ENCODE measurements around the gene PRKN.

Gene PRKN

GRCh38 chr6:161744211-161745067 lies 983.1 kb downstream of the PRKN start:
- no peak for DNase-seq

- DNase-seq, result no peak
Measured at GRCh38 chr6:161743509-161744178, 983.9 kb downstream of the PRKN start.

GRCh38 chr6:161740486-161740885 lies 987.1 kb downstream of the PRKN start:
- DNase-seq, result no peak

- no peak for DNase-seq
Measured at GRCh38 chr6:161736781-161737292, 990.7 kb downstream of the PRKN start.

- DNase-seq, result no peak
Measured at GRCh38 chr6:161736326-161736725, 991.2 kb downstream of the PRKN start.

GRCh38 chr6:161732594-161732993 lies 995.0 kb downstream of the PRKN start:
- no peak for DNase-seq

- DNase-seq, result no peak
Measured at GRCh38 chr6:161727083-161727833, 1000.3 kb downstream of the PRKN start.

GRCh38 chr6:161722394-161722793 lies 1005.2 kb downstream of the PRKN start:
- DNase-seq, result no peak

GRCh38 chr6:161721511-161721910 lies 1006.1 kb downstream of the PRKN start:
- DNase-seq, result no peak

- no peak for DNase-seq
Measured at GRCh38 chr6:161716176-161716575, 1011.4 kb downstream of the PRKN start.

GRCh38 chr6:161711938-161712337 lies 1015.6 kb downstream of the PRKN start:
- no peak for DNase-seq

- no peak for DNase-seq
Measured at GRCh38 chr6:161711515-161711914, 1016.1 kb downstream of the PRKN start.

GRCh38 chr6:161710698-161711097 lies 1016.9 kb downstream of the PRKN start:
- no peak for DNase-seq

- DNase-seq, result no peak
Measured at GRCh38 chr6:161701056-161701455, 1026.5 kb downstream of the PRKN start.

- no peak for DNase-seq
Measured at GRCh38 chr6:161696801-161697200, 1030.8 kb downstream of the PRKN start.

GRCh38 chr6:161694995-161695394 lies 1032.6 kb downstream of the PRKN start:
- no peak for DNase-seq

GRCh38 chr6:161686655-161687054 lies 1040.9 kb downstream of the PRKN start:
- DNase-seq, result no peak

GRCh38 chr6:161684731-161685475 lies 1042.7 kb downstream of the PRKN start:
- no peak for DNase-seq

- DNase-seq, result no peak
Measured at GRCh38 chr6:161683400-161683799, 1044.2 kb downstream of the PRKN start.

GRCh38 chr6:161682982-161683381 lies 1044.6 kb downstream of the PRKN start:
- no peak for DNase-seq

- no peak for DNase-seq
Measured at GRCh38 chr6:161679980-161680538, 1047.5 kb downstream of the PRKN start.

GRCh38 chr6:161677188-161677587 lies 1050.4 kb downstream of the PRKN start:
- DNase-seq, result no peak
